ENCODE results near the gene SQSTM1. TPM values are rescaled to one million over a fixed set of nuclear protein-coding genes. Genes with fewer than 3 reads are reported as not detected.
"Not testable (repeated sequence)": the region's sequence is repeated elsewhere in the genome, so short reads cannot be mapped to it uniquely, and the experiment has no call there.

Gene SQSTM1
- 131 and 132 TPM in 2 replicates for total RNA-seq (2014; rRNA removed; shearing (Covaris generic))

GRCh38 chr5:179820483-179821297 lies at the start of gene SQSTM1:
Gene SQSTM1, plus strand, starts transcription at chr5:179820905. Its CDS starts 32 bp downstream, at chr5:179820937.
- peak; percentile 69 for DNase-seq (ENCODE audit: low read depth)

- DNase-seq (ENCODE audit: low read depth) = no peak
Measured at GRCh38 chr5:179771311-179771895, 49.3 kb upstream of the SQSTM1 start.

- no peak for DNase-seq (ENCODE audit: low read depth)
Measured at GRCh38 chr5:179772351-179772750, 48.4 kb upstream of the SQSTM1 start.

GRCh38 chr5:179773686-179774040 lies 47.0 kb upstream of the SQSTM1 start:
- DNase-seq (ENCODE audit: low read depth) = no peak

- no peak for DNase-seq (ENCODE audit: low read depth)
Measured at GRCh38 chr5:179774442-179774841, 46.3 kb upstream of the SQSTM1 start.

GRCh38 chr5:179776411-179776938 lies 44.2 kb upstream of the SQSTM1 start:
- no peak for DNase-seq (ENCODE audit: low read depth)

GRCh38 chr5:179777456-179777855 lies 43.2 kb upstream of the SQSTM1 start:
- DNase-seq (ENCODE audit: low read depth) = no peak

GRCh38 chr5:179777909-179778308 lies 42.8 kb upstream of the SQSTM1 start:
- no peak for DNase-seq (ENCODE audit: low read depth)

- DNase-seq (ENCODE audit: low read depth) = no peak
Measured at GRCh38 chr5:179778591-179778990, 42.1 kb upstream of the SQSTM1 start.

GRCh38 chr5:179779826-179780225 lies 40.9 kb upstream of the SQSTM1 start:
- DNase-seq (ENCODE audit: low read depth) = no peak

GRCh38 chr5:179780362-179780761 lies 40.3 kb upstream of the SQSTM1 start:
- DNase-seq (ENCODE audit: low read depth) = no peak

- no peak for DNase-seq (ENCODE audit: low read depth)
Measured at GRCh38 chr5:179781846-179782245, 38.9 kb upstream of the SQSTM1 start.

- no peak for DNase-seq (ENCODE audit: low read depth)
Measured at GRCh38 chr5:179783128-179783527, 37.6 kb upstream of the SQSTM1 start.

GRCh38 chr5:179786861-179787260 lies 33.8 kb upstream of the SQSTM1 start:
- no peak for DNase-seq (ENCODE audit: low read depth)

GRCh38 chr5:179788193-179788854 lies 32.4 kb upstream of the SQSTM1 start:
- no peak for DNase-seq (ENCODE audit: low read depth)

- not testable (repeated sequence) for DNase-seq (ENCODE audit: low read depth)
Measured at GRCh38 chr5:179789278-179789677, 31.4 kb upstream of the SQSTM1 start.

- no peak for DNase-seq (ENCODE audit: low read depth)
Measured at GRCh38 chr5:179791881-179792611, 28.7 kb upstream of the SQSTM1 start.

- no peak for DNase-seq (ENCODE audit: low read depth)
Measured at GRCh38 chr5:179792612-179793467, 27.9 kb upstream of the SQSTM1 start.

- no peak for DNase-seq (ENCODE audit: low read depth)
Measured at GRCh38 chr5:179793468-179794139, 27.1 kb upstream of the SQSTM1 start, which contains the start of gene LTC4S. Gene LTC4S, plus strand, starts transcription at chr5:179793986. Its CDS starts 95 bp downstream, at chr5:179794081.

- DNase-seq (ENCODE audit: low read depth) = no peak
Measured at GRCh38 chr5:179794171-179794570, 26.5 kb upstream of the SQSTM1 start.
